Measurements from ENCODE around the gene UBE2D3.

The UBE2D3 gene

DNA sequence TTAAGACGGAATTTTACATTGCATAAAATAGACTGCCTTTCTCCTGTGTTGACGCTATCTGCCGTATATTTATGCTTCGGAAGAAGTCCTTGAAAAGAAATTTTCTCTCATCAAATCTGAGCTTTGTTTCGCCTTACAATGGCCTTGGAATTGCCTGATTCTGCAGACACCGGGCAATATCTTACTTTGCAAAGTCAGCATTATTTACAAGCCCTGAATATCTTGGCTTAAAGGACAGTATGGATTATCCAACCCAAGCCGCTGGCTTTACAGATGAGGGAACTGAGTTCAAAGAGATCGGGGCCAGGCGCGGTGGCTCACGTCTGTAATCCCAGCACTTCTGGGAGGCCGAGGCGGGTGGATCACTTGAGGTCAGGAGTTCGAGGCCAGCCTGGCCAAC is 65.4 kb downstream of the UBE2D3 start:
- Histone ChIP-seq H3K27ac (ENCODE audit: low read length) (no peak overlapping the region), H3K36me3 (ENCODE audit: control insufficient read depth in 1 of 2, insufficient read depth in 2 of 2, low read length in 2 of 2) (no peaks in the 10 kb centered on the region), H3K9me3 (ENCODE audit: control insufficient read depth in 1 of 2, low read length in 2 of 2) (no peaks in the 10 kb centered on the region), H3K4me3 (ENCODE audit: low read depth in 1 of 2, low read length in 2 of 2) (peak overlapping the region; percentile 92 to 100), H3K27me3 (ENCODE audit: low read depth, low read length) (no peaks in the 10 kb centered on the region), H3K4me1 (ENCODE audit: control insufficient read depth in 1 of 2, insufficient read depth in 2 of 2, low read length in 2 of 2) (peaks cover 0 to 6% of the 10 kb centered on the region in 2 donors)

DNA sequence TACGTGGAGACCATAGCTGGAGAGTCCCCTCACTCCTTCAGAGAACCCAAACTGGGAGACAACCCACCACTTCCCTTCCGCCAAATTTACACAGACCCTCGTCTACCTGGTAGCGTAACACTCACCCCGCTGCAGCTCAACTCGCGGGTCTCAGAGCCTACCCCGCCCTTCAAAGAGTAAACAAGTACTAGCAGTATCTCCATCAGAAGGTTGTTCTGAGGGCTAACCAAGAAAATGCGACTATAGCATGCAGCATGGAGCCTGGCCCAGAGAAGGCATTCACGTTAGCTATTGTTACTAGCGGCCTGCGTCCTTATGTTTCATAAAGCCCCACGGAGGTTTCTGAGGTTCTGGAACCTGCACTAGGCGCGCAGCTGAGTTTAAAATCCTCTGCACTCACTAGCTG is 66.1 kb downstream of the UBE2D3 start:
- H3K27me3 ChIP-seq (ENCODE audit: low read depth, low read length): no peaks in the 10 kb centered on the region
- H3K9me3 ChIP-seq (ENCODE audit: control insufficient read depth in 1 of 2, low read length in 2 of 2): no peaks in the 10 kb centered on the region
- peak overlapping the region; percentile 92 to 100 for H3K4me3 ChIP-seq (ENCODE audit: low read depth in 1 of 2, low read length in 2 of 2)
- peaks cover 0 to 6% of the 10 kb centered on the region in 2 donors for H3K4me1 ChIP-seq (ENCODE audit: control insufficient read depth in 1 of 2, insufficient read depth in 2 of 2, low read length in 2 of 2)
- H3K27ac ChIP-seq (ENCODE audit: low read length): peak overlapping the region; percentile 41
- H3K36me3 ChIP-seq (ENCODE audit: control insufficient read depth in 1 of 2, insufficient read depth in 2 of 2, low read length in 2 of 2): no peaks in the 10 kb centered on the region

DNA sequence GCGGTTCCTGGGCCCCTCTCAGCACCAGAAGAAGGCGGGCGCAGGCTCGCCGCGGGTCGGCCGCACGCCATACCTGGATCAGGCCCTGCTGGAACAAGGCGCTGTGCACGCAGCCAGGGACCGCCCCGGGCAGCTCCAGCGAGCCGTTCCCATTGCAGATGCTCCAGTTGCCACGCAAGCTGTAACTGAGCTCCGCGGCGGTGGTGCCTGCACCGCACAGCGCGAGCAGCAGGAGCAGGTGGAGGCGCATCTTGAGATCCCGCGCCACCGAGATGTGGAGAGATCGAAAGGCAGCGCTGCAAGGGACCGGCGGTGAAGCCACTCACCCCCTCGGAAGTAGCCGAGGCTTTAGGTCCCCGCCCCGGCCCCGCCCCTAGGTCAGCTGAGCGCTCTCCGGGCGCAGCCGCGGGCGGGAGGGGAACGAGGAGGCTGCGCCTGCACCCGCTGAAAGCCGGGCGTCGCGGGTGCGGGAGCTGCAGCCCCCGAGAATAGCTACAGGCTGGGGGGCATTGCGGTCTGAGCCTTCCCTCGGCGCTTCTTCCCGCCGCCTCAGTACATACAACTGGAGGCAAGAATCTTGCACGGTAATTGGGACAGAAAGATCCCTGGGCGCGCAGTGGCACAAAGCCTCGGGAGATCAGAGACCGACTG is 66.6 kb downstream of the UBE2D3 start, which contains the start of gene MANBA:
Gene MANBA, minus strand, starts transcription at position 324 of the 651 bp plus-strand sequence. Its CDS starts 74 bp downstream, at position 250.
- Histone ChIP-seq H3K4me3 (ENCODE audit: low read depth in 1 of 2, low read length in 2 of 2) (peak within 1 kb of the TSS; percentile 92 to 100), H3K9me3 (ENCODE audit: control insufficient read depth in 1 of 2, low read length in 2 of 2) (no peaks in the 10 kb centered on the region), H3K36me3 (ENCODE audit: control insufficient read depth in 1 of 2, insufficient read depth in 2 of 2, low read length in 2 of 2) (no peaks in the 10 kb centered on the region), H3K27ac (ENCODE audit: low read length) (peak within 1 kb of the TSS; percentile 41), H3K4me1 (ENCODE audit: control insufficient read depth in 1 of 2, insufficient read depth in 2 of 2, low read length in 2 of 2) (peaks cover 0 to 6% of the 10 kb centered on the region in 2 donors), H3K27me3 (ENCODE audit: low read depth, low read length) (no peaks in the 10 kb centered on the region)

DNA sequence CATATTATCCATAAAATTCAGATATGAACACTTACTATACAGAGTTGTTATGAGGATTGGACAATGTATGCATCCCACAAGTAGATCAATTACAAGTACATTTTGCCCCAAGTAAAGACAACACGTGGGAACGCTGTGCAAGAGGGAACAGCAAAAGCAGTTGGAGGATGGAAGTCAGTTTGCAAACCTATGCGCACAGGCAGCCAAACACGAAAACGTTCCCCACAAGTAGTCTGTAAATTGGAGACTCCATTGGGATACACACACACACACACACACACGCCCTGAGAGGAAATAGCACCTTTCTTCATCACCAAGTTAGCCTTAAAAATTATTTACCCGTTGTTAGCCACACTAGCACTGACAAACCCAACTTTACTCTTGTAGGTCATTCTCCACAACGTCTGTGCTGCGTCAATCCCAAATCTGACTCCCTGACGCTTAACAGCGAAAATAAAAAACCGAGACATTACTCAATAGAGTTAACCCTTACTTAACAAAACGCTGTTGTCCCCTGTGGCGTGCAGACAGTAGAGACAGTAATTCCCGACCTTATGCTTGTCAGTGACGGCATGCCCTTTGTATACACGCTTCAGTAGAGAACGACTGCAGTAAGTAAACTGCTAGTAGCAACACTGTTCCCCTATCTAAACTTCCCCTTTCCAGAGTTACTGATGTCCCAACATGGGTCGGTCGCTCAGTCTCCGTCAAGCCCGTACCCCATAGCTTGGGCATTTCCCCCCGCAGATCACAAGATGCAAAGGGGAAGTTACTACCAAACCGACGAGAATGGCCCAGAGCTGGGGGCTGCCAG is 67.3 kb downstream of the UBE2D3 start:
- Histone ChIP-seq H3K27me3 (ENCODE audit: low read depth, low read length) (no peaks in the 10 kb centered on the region), H3K36me3 (ENCODE audit: control insufficient read depth in 1 of 2, insufficient read depth in 2 of 2, low read length in 2 of 2) (no peaks in the 10 kb centered on the region), H3K27ac (ENCODE audit: low read length) (peak overlapping the region; percentile 34), H3K4me1 (ENCODE audit: control insufficient read depth in 1 of 2, insufficient read depth in 2 of 2, low read length in 2 of 2) (peaks cover 0 to 6% of the 10 kb centered on the region in 2 donors), H3K9me3 (ENCODE audit: control insufficient read depth in 1 of 2, low read length in 2 of 2) (no peaks in the 10 kb centered on the region), H3K4me3 (ENCODE audit: low read depth in 1 of 2, low read length in 2 of 2) (peak overlapping the region; percentile 92 to 100)

DNA sequence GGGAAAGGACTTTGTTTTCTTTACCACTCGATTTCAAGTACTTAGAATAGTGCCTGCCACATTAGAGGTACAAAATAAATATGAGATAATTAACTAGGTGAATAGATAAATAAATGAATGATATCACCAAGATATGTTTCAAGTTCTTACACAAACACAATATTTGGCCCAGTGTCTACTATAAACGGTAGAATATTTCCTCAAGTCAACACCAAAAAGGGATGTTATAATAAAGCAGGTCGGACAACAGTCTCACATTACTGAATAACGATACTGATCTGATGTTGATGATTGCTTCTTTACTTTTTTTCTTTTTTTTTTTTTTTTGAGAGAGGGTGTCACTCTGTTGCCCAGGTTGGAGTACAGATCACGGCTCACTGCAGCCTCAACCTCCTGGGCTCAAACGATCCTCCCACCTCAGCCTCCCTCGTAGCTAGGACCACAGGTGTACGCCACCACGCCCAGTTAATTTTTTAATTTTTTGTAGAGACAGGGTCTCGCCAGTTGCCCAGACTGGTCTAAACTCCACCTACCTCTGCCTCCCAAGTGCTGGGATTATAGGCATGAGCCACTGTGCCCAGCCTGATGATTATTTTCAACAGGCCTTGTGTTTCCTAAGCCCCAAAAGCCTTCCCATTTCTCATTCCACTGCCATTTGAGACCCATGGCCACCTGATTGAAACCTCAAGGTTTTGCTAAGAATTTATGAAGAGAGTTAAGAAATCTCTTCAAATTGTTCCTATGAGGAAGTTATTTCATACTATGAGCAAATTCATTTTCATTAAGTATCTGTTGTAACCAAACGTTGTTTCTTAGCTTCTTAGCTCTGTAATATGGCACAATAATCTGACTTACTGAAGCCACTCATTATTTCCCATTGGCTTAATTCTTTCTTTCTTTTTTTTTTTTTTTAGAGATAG is 68.8 kb downstream of the UBE2D3 start:
- no peak overlapping the region for H3K4me3 ChIP-seq (ENCODE audit: low read depth in 1 of 2, low read length in 2 of 2)

DNA sequence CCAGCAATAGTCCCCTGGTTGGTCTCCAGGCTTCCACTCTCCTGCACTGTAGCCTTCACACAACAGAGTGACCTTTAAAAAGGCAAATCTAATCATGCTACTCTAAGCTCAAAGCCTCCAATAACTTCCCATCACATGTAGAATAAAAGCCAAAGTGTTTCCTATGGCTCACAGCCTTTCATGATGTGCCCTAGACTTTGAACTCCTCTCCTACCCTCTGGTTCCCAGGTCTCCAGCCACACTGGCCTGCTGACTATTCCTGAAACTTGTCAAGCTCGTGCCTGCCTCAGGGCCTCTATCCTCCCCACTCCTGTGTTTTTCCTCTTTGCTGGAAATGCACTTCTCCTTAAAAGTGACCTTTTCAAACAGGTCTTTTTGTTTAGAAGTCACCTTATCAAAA is 69.7 kb downstream of the UBE2D3 start:
- Histone ChIP-seq H3K27me3 (ENCODE audit: low read depth, low read length) (no peaks in the 10 kb centered on the region), H3K36me3 (ENCODE audit: control insufficient read depth in 1 of 2, insufficient read depth in 2 of 2, low read length in 2 of 2) (no peaks in the 10 kb centered on the region), H3K4me1 (ENCODE audit: control insufficient read depth in 1 of 2, insufficient read depth in 2 of 2, low read length in 2 of 2) (peaks cover 0 to 6% of the 10 kb centered on the region in 2 donors), H3K27ac (ENCODE audit: low read length) (peak overlapping the region; percentile 6), H3K4me3 (ENCODE audit: low read depth in 1 of 2, low read length in 2 of 2) (no peak overlapping the region), H3K9me3 (ENCODE audit: control insufficient read depth in 1 of 2, low read length in 2 of 2) (no peaks in the 10 kb centered on the region)

More for the DNA sequence above, 68.8 kb downstream of the UBE2D3 start:
- Histone ChIP-seq H3K4me1 (ENCODE audit: control insufficient read depth in 1 of 2, insufficient read depth in 2 of 2, low read length in 2 of 2) (peaks cover 0 to 6% of the 10 kb centered on the region in 2 donors), H3K27me3 (ENCODE audit: low read depth, low read length) (no peaks in the 10 kb centered on the region), H3K9me3 (ENCODE audit: control insufficient read depth in 1 of 2, low read length in 2 of 2) (no peaks in the 10 kb centered on the region), H3K36me3 (ENCODE audit: control insufficient read depth in 1 of 2, insufficient read depth in 2 of 2, low read length in 2 of 2) (no peaks in the 10 kb centered on the region), H3K27ac (ENCODE audit: low read length) (no peak overlapping the region)

DNA sequence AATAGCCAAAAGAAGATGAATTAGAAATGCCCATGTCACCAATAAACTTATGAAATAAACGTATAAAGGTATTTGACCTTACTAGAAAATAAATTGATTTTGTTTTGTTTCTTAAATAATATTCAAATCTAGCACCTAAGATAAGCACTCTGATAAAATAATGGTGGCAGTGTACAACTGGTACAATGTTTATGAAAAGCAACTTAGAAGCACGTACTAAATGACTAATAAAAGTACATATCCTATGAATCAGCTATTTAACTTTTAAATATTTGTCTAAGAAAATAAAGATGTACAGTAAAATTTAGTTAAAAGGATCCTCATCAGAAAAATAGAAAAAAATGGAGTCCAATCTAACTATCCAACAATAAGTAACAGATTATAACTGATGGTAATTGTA is 73.3 kb downstream of the UBE2D3 start:
- no peaks in the 10 kb centered on the region for H3K9me3 ChIP-seq (ENCODE audit: control insufficient read depth in 1 of 2, low read length in 2 of 2)
- H3K27ac ChIP-seq (ENCODE audit: low read length): no peak overlapping the region
- H3K36me3 ChIP-seq (ENCODE audit: control insufficient read depth in 1 of 2, insufficient read depth in 2 of 2, low read length in 2 of 2): peaks cover 0 to 4% of the 10 kb centered on the region in 2 donors
- H3K4me3 ChIP-seq (ENCODE audit: low read depth in 1 of 2, low read length in 2 of 2): no peak overlapping the region
- no peaks in the 10 kb centered on the region for H3K27me3 ChIP-seq (ENCODE audit: low read depth, low read length)
- no peaks in the 10 kb centered on the region for H3K4me1 ChIP-seq (ENCODE audit: control insufficient read depth in 1 of 2, insufficient read depth in 2 of 2, low read length in 2 of 2)

DNA sequence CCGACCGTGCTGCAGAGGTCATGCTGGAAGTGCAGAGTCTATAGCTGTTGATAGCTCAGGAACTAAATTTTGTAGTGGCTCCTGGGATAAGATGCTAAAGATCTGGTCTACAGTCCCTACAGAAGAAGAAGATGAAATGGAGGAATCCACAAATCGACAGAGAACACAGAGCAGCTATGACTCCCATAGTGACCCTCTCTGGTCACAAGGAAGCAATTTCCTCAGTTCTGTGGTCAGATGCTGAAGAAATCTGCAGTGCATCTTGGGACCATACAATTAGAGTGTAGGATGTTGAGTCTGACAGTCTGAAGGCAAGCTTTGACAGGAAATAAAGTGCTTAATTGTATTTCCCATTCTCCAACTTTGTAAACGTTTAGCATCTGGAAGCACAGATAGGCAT is 75.4 kb downstream of the UBE2D3 start:
- Histone ChIP-seq H3K27me3 (ENCODE audit: low read depth, low read length) (no peaks in the 10 kb centered on the region), H3K4me3 (ENCODE audit: low read depth in 1 of 2, low read length in 2 of 2) (no peak overlapping the region), H3K9me3 (ENCODE audit: control insufficient read depth in 1 of 2, low read length in 2 of 2) (no peaks in the 10 kb centered on the region), H3K27ac (ENCODE audit: low read length) (no peak overlapping the region), H3K4me1 (ENCODE audit: control insufficient read depth in 1 of 2, insufficient read depth in 2 of 2, low read length in 2 of 2) (no peaks in the 10 kb centered on the region), H3K36me3 (ENCODE audit: control insufficient read depth in 1 of 2, insufficient read depth in 2 of 2, low read length in 2 of 2) (peaks cover 0 to 4% of the 10 kb centered on the region in 2 donors)

Data from muscle layer of duodenum (tissue), 2 donors.